ENCODE data around the gene ALG6. TPM values are rescaled to one million over a fixed set of nuclear protein-coding genes. Genes with fewer than 3 reads are reported as not detected.

ALG6 gene
- total RNA-seq, 1 donor from 2014 or later = 22.6 TPM

DNA sequence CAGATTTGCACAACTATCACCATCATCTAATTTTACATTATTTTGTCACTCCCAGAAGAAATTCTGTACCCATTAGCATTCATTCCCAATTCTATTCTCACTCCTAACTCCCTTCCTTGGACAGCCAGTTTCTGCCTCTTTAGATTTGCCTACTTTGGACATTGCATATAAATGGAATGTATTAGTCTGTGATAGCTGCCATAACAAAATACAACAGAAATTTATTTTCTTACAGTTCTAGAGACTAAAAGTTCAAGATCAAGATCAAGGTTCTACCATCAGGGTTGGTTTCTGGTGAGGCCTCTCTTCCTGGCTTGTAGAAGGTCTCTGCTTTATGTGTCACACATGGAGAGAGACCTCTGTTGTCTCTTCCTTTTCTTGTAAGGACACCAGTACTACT, 61.9 kb downstream of the ALG6 start:
- TF ChIP-seq, protein P1, sequence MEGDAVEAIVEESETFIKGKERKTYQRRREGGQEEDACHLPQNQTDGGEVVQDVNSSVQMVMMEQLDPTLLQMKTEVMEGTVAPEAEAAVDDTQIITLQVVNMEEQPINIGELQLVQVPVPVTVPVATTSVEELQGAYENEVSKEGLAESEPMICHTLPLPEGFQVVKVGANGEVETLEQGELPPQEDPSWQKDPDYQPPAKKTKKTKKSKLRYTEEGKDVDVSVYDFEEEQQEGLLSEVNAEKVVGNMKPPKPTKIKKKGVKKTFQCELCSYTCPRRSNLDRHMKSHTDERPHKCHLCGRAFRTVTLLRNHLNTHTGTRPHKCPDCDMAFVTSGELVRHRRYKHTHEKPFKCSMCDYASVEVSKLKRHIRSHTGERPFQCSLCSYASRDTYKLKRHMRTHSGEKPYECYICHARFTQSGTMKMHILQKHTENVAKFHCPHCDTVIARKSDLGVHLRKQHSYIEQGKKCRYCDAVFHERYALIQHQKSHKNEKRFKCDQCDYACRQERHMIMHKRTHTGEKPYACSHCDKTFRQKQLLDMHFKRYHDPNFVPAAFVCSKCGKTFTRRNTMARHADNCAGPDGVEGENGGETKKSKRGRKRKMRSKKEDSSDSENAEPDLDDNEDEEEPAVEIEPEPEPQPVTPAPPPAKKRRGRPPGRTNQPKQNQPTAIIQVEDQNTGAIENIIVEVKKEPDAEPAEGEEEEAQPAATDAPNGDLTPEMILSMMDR (IDR thresholded peaks at IDR 0.05; ENCODE audit: unreplicated experiment) = no peak
- Mint-ChIP-seq H3K36me3 (ENCODE audit: insufficient read depth) (peaks cover 19% of the 10 kb centered on the region), H3K27me3 (no peaks in the 10 kb centered on the region), H3K27ac (no peak overlapping the region), H3K4me3 (ENCODE audit: low read depth) (no peak overlapping the region), H3K9me3 (ENCODE audit: low read depth) (peaks cover 14% of the 10 kb centered on the region), H3K4me1 (ENCODE audit: low read depth) (no peaks in the 10 kb centered on the region)
- no peak for DNase-seq (ENCODE audit: low spot score, unreplicated experiment)

DNA sequence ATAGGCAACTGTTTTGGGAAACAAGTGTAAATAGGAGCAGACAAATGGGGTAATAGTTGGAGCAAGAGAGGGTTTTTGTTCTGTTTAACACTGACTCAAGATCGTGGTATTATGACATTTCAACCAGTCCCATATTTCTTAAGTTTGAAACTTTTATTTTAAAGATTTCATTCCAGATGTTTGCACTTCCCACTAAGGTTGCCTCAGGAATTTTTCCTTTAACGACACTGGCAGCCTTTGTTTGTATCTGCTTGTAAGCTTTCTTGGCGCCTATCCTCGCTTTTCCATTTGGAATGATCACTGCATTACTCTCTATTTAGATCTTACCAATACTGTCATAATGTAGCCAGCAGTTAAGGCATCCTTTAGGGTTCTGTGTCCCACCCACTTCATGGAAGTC, 67.7 kb downstream of the ALG6 start:
- Mint-ChIP-seq H3K4me1 (ENCODE audit: low read depth) (no peaks in the 10 kb centered on the region), H3K27me3 (no peaks in the 10 kb centered on the region), H3K4me3 (ENCODE audit: low read depth) (no peak overlapping the region), H3K9me3 (ENCODE audit: low read depth) (peaks cover 9% of the 10 kb centered on the region), H3K36me3 (ENCODE audit: insufficient read depth) (peaks cover 11% of the 10 kb centered on the region), H3K27ac (no peak overlapping the region)
- no peak for DNase-seq (ENCODE audit: low spot score, unreplicated experiment)
- TF ChIP-seq, protein P1 (IDR thresholded peaks at IDR 0.05; ENCODE audit: unreplicated experiment) = no peak

DNA sequence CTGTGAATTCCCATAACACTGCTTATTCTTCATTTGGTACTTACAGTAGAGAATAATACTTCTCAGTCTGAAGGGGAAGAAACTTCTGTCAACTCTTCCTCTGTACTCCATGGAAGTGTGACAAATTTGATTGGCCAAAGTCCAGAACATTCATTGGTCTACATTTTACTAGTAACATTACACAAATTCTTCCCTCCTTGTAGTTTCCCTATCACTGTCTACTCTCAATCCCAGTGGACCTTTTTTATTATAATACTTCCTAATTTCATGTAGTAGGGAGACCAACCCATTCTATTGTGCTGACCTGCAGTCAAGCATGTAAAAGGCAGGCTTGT, 74.7 kb downstream of the ALG6 start:
- Mint-ChIP-seq H3K27me3 (no peaks in the 10 kb centered on the region), H3K4me1 (ENCODE audit: low read depth) (peaks cover 2% of the 10 kb centered on the region), H3K9me3 (ENCODE audit: low read depth) (no peaks in the 10 kb centered on the region), H3K27ac (no peak overlapping the region), H3K4me3 (ENCODE audit: low read depth) (no peak overlapping the region), H3K36me3 (ENCODE audit: insufficient read depth) (no peaks in the 10 kb centered on the region)
- DNase-seq (ENCODE audit: low spot score, unreplicated experiment) = no peak
- TF ChIP-seq, protein P1 (IDR thresholded peaks at IDR 0.05; ENCODE audit: unreplicated experiment) = no peak

DNA sequence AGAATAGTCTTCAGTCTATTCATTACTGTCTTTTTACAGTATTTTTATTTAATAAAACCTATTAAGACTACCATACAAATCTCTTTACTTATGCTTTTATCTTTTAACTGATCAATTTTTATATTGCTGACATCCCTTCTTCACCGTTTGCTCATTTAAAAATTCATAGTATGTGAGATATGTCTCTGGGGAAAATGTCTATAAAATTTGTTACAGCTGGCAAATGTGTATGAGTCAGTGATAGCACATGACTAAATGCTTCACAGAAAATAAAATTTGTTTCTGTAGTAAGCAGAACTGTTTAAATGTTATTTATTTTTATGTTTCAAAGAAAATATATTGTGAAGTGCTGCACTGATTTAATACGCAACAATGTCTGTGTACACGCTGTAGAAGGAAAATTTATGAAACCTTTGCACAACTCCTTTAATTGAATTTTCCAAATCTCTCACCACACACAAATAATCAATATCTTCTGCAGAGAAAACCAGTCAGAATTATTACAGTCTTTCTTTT, 81.4 kb downstream of the ALG6 start:
- no peak for DNase-seq (ENCODE audit: low spot score, unreplicated experiment)
- Mint-ChIP-seq H3K27me3 (no peaks in the 10 kb centered on the region), H3K4me1 (ENCODE audit: low read depth) (no peaks in the 10 kb centered on the region), H3K9me3 (ENCODE audit: low read depth) (no peaks in the 10 kb centered on the region), H3K27ac (no peak overlapping the region), H3K4me3 (ENCODE audit: low read depth) (no peak overlapping the region), H3K36me3 (ENCODE audit: insufficient read depth) (peaks cover 2% of the 10 kb centered on the region)
- TF ChIP-seq, protein P1 (IDR thresholded peaks at IDR 0.05; ENCODE audit: unreplicated experiment) = no peak

DNA sequence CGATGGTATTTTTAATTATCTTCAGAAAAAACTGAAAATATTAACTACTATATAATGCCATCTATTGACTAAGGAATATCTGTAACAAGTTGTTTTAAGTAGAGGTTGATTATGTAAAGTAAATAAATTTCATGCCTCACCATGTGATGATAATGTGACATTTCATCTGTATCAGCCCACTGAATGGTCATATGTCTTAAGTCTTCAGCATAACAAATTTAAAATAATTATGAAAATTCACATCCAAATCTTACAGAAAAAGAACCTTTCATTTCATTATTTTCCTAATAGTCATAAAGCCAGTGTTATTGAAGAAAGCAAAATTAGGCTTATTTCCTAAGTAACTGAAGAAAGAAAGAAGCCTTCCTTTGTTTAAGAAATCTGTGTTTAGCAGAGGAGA, 83.0 kb downstream of the ALG6 start:
- H3K4me1 Mint-ChIP-seq (ENCODE audit: low read depth) = no peaks in the 10 kb centered on the region
- H3K9me3 Mint-ChIP-seq (ENCODE audit: low read depth) = no peaks in the 10 kb centered on the region
- H3K36me3 Mint-ChIP-seq (ENCODE audit: insufficient read depth) = peaks cover 2% of the 10 kb centered on the region
- TF ChIP-seq, protein P1 (IDR thresholded peaks at IDR 0.05; ENCODE audit: unreplicated experiment) = no peak
- no peak overlapping the region for H3K27ac Mint-ChIP-seq
- no peak for DNase-seq (ENCODE audit: low spot score, unreplicated experiment)
- no peak overlapping the region for H3K4me3 Mint-ChIP-seq (ENCODE audit: low read depth)
- H3K27me3 Mint-ChIP-seq = no peaks in the 10 kb centered on the region

All from progenitor cell of endocrine pancreas (in vitro differentiated cells).